Measurements from ENCODE around the gene HECTD4.
"Not testable (repeated sequence)": the region's sequence is repeated elsewhere in the genome, so short reads cannot be mapped to it uniquely, and the experiment has no call there.

HECTD4 gene

DNA sequence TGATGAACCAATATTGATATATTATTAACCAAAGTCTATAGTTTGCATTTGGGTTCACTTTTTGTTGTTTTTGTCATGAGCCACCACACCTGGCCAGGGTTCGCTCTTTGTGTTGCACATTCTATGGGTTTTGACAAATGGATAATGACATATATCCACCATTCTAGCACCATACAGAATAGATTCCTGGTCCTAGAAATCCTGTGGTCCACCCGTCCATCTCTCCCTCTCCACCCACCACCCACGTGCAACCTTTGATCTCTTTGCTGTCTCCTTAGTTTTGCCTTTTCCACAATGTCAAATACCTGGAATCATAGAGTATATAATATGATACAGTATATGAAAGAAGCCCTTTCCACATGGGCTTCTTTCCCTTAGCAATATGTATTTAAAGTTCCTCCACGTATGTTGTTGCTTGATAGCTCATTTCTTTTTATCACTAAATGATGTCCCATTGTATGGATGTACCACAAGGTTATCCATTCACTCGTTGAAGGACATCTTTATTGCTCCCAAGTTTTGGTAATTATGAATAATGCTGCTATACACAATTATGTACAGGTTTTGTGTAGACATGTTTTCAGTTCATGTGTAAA, 19.8 kb upstream of the HECTD4 start:
- DNase-seq, result no peak

DNA sequence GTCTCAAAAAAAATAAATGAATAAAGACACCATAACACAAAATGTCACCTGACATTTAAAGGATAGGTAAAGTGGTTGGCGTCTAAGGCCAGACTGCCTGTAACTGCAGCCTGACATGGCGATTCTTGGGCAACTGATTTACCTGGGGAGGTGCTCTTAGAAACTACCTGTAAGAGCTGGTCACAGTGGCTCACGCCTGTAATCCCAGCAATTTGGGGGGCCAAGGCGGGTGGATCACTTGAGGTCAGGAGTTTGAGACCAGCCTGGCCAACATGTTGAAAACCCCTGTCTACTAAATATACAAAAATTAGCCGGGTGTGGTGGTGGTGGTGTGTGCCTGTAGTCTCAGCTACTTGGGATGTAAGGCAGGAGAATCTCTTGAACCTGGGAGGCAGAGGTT, 18.8 kb upstream of the HECTD4 start:
- no peak for DNase-seq

DNA sequence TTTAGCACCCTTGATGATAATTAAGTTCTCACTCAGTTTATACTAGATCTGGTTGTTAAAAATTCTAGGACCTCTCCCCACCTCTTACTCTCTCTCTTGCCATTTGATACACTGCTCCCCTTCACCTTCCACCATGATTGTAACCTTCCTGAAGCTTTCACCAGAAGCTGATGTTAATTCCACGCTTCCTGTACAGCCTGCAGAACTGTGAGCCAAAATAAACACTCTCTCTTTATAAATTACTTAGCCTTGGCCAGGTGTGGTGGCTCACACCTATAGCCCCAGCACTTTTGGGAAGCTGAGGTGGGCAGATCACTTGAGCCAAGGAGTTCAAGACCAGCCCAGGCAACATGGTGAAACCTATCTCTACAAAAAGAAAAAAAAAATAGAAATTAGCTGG, 11.1 kb upstream of the HECTD4 start:
- DNase-seq, result no peak

DNA sequence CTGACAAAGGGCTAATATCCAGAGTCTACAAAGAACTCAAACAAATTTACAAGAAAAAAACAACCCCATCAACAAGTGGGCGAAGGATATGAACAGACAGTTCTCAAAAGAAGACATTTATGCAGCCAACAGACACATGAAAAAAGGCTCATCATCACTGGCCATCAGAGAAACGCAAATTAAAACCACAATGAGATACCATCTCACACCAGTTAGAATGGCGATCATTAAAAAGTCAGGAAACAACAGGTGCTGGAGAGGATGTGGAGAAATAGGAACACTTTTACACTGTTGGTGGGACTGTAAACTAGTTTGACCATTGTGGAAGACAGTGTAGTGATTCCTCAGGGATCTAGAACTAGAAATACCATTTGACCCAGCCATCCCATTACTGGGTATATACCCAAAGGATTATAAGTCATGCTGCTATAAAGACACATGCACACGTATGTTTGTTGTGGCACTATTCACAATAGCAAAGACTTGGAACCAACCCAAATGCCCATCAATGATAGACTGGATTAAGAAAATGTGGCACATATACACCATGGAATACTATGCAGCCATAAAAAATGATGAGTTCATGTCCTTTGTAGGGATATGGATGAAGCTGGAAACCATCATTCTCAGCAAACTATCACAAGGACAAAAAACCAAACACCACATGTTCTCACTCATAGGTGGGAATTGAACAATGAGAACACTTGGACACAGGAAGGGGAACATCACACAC, 7.9 kb upstream of the HECTD4 start:
- not testable (repeated sequence) for DNase-seq

DNA sequence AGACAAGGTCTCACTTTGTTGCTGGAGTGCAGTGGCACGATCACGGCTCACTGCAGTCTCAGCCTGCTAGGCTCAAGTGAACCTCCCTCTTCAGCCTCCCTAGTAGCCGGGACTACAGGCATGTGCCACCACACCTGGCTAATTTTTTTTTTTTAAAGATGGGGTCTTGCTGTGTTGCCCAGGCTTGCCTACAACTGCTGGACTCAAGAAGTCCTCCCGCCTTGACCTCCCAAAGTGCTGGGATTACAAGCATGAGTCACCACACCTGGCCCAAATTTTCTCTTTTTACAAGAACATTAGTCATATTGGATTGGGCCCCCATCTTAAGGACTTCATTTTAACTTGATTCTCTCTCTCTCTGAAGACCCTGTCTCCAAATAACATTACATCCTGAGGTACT, 7.0 kb upstream of the HECTD4 start:
- no peak for DNase-seq

DNA sequence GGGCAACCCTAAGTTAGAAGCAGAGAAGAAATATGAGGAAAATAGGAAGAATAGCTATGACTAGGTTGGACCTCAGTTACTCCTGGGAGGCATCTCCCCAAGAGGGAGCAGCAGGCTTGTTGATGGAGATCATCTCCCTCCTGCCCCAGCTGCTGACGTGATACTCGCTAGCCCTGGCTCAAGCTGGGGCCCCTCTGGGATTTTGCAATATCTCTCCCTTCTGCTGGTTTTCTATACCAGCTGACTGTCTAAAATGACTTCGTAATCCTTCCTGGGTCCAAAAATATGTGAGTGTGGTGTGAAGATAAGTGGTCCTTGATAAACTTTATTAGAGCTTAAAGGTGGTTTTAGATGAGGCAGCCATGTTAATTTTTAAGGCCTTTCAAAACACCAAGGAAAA, 4.5 kb upstream of the HECTD4 start:
- peak; percentile 28 for DNase-seq

DNA sequence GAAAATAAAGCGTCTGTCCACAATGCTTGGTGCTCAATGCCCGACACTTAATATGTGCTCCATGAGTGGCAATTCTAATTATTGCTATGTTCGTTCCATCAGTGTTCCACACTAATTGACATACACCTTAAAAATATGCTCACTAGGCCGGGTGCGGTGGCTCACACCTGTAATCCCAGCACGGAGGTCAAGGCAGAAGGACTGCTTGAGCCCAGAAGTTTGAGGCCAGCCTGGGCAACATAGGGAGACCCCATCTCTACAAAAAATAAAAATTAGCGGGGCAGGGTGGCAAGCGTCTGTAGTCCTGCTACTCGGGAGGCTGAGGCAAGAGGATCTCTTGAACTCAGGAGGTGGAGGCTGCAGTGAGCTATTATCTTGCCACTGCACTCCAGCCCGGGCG, 635 bp upstream of the HECTD4 start:
- no peak for DNase-seq

DNA sequence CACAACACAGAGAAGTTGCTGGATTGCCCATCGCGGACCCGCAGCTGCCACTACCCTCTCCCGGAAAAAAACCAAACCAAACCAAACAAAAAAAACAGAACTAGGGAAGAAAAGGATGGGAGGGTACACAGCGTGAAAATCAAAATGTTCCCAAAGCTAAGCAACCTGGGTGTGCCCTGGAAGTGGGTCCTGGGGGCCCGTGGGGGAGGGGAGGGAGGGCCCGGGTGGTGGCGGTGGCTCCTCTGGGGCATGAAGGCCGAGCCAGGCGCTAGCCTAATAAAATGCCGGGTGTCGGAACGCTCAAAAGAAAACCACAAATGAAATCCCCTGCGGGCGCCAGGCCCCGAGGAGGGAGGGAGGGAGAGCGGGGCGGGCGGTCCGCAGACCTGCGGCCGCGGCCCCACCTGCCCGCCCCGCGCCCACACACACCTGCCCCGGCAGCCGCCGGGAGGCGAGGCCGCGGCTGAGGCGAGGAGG, 787 bp downstream of the HECTD4 start:
- no peak for DNase-seq

DNA sequence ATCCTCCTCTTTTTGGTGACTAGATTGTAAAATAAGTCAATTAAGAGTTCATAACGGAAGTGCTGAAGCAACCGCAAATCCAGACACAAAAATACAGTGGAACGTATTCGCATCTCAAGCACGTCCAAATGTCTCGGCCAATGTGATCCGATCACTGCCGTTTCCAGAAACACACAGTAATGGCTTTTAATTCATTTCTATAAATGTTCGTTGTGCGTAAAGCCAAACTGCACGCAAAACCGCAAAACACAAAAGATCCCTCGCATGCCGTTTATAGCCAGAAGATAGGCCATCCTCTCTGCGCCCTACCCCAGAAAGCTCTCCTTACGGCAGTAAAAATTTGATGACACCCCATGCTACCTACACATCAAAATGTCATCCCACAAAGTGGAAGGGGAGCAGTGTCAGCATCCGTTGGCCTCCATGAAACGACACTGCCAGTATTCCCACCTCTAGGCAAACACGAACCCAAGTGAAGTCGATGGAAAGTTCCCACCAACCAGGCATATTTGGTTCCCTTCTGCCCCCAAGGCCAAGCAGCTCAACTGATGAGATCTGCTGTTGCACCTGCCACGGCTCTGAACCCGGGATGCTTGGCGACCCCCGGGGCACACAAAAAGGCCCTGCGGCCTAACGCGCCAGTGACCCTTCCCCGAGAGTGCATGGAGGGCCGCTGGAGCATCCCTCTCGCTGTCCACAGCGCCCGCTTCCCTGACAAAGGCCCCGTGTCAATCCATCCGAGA, 1.4 kb downstream of the HECTD4 start:
- DNase-seq, result no peak

DNA sequence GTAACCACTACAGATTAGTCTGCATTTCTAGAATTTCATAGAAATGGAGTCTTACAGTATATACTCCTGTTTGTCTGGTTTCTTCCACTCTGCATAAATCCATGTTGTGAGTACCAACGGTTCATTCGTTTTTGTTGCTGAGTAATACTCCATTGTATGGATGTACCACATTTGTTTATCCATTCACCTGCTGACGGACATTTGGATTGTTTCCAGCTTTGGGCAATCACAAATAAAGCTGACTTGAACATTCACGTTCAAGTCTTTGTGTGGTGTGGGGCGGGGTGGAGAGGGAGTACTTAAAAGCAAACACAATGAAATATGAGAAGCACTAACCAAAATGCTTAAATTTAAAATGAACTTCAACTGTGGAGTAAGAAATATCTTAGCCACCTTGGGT, 7.1 kb downstream of the HECTD4 start:
- DNase-seq, result no peak

DNA sequence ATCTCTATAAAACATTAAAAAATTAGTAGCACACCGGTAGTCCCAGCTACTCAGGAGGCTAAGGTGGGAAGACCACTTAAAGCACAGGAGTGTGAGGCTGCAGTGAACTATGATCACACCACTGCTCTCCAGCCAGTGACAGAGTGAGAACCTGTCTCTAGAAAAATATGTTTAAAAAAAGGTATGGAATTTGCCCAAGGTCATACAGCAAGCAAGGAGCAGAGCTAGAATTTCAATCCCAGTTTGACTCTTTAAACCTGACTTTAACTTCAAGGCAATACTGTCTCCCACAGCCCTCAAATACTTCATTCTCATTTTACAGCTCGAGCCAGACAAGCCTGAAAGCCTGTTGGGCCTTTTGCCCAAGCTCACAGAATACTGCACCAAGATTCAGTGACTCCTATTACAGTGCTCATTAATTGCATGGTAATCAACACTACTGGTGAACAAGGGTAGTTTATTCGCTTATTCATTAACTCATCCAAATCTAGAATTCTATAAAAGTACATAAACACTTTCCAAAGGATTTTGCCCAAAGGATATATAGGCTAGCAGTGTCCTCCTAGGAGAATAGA, 8.0 kb downstream of the HECTD4 start:
- no peak for DNase-seq

DNA sequence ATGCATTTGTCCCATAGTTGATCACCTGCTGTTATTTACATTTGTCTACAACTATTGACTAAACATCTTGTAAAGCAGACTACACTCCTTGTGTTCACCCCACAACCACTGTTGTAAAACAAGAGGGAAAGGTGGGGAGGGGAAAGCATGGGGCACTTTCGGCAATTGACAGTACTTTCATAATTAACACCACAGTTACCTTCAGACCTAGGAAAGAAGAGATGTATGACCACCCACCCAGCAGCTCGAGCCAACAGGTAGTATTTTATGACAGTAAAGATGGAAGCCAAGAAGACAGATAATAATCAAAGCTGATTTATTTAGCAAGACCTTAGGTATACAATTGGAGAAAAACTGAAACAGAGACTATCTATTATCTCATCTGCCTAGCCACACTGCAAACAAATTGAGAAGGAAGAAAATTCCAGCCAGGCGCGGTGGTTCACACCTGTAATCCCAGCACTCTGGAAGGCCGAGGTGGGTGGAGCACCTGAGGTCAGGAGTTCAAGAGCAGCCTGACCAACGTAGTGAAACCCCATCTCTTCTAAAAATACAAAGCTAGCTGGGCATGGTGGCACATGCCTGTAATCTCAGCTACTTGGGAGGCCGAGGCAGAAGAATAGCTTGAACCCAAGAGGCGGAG, 11.2 kb downstream of the HECTD4 start:
- DNase-seq, result no peak

DNA sequence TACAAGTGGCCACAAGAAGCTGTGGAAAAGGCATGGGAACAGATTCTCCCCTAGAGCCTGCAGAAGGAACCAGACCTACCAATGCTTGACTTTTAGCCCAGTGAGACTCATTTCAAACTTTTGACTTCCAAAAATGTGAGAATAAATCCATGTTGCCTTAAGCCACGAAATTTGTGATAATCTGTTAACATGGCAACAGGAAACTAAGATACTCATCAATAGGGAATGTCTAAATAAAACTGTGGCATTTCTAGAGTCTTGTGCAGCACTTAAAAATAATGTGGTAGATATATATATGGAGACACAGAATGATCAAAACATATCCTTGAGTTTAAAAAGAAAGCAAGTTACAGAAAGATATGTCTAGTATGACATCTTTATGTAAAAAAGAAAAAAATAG, 12.0 kb downstream of the HECTD4 start:
- no peak for DNase-seq

DNA sequence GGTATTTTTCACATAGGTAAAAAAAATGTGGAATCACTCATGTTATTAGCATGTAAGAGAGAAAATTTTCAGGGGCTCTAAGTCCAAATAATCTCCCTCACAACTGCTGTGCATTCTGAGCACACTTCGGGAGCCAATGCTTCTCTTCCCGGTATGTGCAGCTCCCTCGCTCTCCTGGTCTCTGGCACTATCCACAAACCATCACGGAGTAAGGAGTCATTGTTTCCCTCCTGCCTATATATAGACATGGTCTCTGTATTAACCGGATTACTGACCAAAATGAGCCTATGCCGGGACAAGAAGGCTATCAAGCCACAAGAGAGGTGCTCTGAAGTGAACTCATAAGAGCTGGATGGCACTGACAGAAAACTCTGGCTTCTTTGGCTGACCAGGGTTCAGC, 13.4 kb downstream of the HECTD4 start:
- no peak for DNase-seq

DNA sequence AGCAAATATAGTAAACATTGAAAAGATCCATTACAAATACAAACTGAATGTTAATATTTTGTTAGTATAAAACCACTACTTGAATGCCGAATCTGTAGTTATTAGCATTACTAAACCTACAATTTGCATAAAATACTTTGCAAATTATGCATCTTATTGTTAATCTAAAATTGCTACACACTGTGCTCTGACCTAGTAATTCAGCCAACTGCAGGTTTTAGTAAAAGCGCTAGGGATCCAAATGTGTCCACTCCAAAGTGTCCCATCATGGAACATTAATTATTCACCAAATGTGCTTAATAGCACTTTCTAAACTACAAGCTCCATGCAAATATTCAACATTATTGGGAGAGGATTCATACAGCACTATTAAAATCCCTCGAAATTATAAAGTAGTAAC, 14.3 kb downstream of the HECTD4 start:
- DNase-seq, result no peak

DNA sequence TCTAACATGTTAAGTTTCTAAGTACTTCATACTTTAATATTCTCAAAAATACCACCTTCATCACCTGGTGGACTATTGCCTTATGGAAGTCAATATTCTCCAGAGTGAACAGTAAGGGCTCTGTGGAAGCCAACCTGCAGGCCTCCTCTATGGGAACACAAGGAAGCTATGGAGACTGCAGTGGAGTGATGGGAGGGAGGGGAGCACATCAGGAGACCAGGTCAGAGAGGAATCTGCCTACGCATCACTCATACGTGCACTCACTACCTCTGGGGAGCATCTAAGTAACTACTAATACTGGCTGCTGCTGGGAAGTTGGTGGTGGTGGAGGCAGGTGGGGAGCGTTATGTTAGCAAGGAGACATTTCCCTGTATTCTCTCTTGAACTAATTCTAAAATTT, 19.9 kb downstream of the HECTD4 start:
- no peak for DNase-seq

DNA sequence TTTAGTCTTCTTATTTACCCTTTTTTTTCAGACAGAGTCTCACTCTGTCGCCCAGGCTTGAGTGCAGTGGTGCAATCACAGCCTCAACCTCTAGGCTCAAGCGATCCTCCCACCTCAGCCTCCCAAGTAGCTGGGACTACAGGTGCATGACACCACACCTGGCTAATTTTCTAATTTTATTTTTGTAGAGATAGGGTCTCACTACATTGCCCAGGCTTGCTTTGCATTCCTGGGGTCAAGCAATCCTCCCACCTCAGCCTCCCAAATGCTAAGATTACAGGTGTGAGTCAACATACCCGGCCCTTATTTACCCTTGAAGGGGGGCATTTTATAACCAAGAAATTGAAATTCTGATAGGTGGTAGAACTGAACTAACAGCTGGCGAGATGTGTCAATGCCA, 21.0 kb downstream of the HECTD4 start:
- DNase-seq, result no peak

DNA sequence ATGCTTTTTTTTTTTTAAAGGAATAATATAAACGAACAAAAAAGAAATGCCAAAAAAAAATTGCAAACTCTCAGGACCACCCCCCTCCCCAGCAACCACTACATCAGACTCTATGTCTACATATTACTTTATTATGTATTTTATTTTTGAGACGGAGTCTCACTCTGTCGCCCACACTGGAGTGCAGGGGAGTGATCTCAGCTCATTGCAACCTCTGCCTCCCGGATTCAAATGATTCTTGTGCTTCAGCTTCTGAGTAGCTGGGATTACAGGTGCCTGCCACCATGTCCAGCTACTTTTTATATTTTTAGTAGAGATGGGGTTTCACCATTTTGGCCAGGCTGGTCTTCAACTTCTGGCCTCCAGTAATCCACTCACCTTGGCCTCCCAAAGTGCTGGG, 22.9 kb downstream of the HECTD4 start:
- DNase-seq, result no peak

DNA sequence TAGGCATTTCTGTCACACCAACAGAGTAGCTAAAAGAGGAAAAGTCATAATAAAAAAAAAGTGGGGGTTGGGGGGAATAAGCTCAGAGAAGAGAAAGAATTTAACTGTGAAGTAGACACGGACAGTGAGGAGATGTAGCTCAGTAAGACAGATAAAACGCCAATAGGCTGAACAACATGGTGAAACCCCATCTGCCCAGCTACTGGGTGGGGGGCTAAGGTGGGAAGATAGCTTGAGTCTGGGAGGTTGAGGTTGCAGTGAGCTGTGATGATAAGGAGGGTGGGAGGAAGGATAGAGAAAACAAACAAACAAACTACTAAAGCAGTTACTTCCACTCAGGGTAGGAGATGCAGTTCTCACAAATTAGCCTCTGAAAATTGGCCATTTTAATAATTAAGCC, 25.0 kb downstream of the HECTD4 start:
- DNase-seq, result no peak

DNA sequence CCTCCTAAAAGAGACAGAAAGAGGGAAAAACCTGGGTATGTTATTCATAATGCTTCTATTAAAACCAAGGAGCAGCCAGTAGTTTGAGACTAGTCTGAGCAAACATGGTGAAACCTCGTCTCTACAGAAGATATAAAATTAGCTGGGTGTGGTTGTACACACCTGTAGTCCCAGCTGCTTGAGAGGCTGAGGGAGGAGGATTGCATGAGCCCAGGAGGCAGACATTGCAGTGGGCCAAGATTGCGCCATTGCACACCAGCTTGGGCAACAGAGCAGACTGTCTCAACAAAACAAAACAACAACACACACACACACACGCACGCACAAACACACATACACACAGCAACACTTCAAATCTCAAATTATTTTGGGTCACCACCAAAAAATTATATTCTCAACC, 27.8 kb downstream of the HECTD4 start:
- no peak for DNase-seq

DNA sequence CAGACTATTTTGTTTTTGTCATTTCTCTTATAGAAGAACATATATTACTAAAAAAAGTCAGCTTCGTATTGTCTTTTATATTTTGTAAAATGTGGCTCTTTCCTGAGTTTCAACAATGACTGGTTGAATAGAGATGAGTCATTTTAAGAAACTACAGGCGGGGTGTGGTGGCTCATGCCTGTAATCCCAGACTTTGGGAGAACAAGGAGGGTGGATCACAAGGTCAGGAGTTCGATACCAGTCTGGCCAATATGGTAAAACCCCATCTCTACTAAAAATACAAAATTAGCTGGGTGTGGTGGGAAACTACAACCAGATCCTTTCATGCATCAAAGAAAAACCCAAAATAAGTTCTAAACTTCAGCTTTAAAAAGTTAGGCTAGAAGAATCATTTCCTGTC, 28.8 kb downstream of the HECTD4 start:
- peak; percentile 15 for DNase-seq

DNA sequence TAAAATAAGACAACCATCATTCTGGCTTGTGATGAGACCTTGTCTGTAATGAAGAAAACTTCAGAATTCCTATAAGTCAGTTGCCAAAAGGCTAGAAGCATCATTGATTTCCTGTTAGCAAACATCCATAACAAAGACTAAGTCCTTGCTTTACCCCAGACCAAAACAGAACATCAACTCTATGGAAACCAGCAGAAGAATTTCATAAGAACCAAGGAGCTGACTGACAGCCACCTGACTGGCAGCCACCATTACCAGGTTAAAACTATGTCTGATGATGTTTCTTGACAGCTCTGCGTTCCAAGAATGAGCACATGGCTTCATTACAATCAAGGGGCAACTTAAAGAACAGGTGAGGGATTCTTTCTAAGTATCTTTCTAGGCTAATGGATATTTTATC, 29.3 kb downstream of the HECTD4 start:
- DNase-seq, result no peak
